Measurements from ENCODE around the gene SELL. TPM values are rescaled to one million over a fixed set of nuclear protein-coding genes. Genes with fewer than 3 reads are reported as not detected.

Gene SELL
- total and polyA plus RNA-seq, 2 of the 8 experiments (the other 6 are each of a cell fraction or from before 2014, with no cell fraction given), result not detected

GRCh38 chr1:169698976-169699375 lies 12.4 kb downstream of the SELL start:
- H3K27ac ChIP-seq (ENCODE audit: low read depth, low read length), result no peak overlapping the region
- CTCF ChIA-PET (ENCODE audit: partially characterized antibody), result interaction anchor here (0.7 to 1.3 kb wide), 6 partner anchors 10 to 1943 kb away, joined by 3 to 4 read pairs (median 3); no protein-coding TSS in a partner anchor
- H4K8ac ChIP-seq (ENCODE audit: extremely low read depth, insufficient read depth, low read length), result no peak overlapping the region
- no peak overlapping the region for H2BK20ac ChIP-seq (ENCODE audit: low read length)
- no peak for DNase-seq (ENCODE audit: low read depth in 1 of 2, low spot score in 2 of 2)
- no peaks in the 10 kb centered on the region for H4K20me1 ChIP-seq (replicated peaks in 1 of 2; ENCODE audit: control insufficient read depth in 1 of 2, insufficient read depth in 2 of 2, low read length in 2 of 2)
- H2BK15ac ChIP-seq (ENCODE audit: low read length), result no peak overlapping the region
- H2BK120ac ChIP-seq (replicated peaks; ENCODE audit: low read depth, low read length), result no peak overlapping the region
- no peak overlapping the region for H4K5ac ChIP-seq (ENCODE audit: insufficient read length, low read depth, low read length)
- H3K4me2 ChIP-seq (ENCODE audit: insufficient read depth in 1 of 2, low read depth in 2 of 2, low read length in 2 of 2), result no peak overlapping the region
- H2AFZ ChIP-seq (ENCODE audit: low read length), result no peak overlapping the region
- no peaks in the 10 kb centered on the region for H3K4me1 ChIP-seq (replicated peaks in 1 of 4; ENCODE audit: control insufficient read depth in 3 of 4, insufficient read depth in 4 of 4, low read length in 3 of 4)
- no peak overlapping the region for H4K91ac ChIP-seq (replicated peaks; ENCODE audit: insufficient read length, low read length)
- no peaks in the 10 kb centered on the region for H3K79me1 ChIP-seq (ENCODE audit: low read depth, low read length)
- H3K56ac ChIP-seq (replicated peaks; ENCODE audit: insufficient read length, low read depth, low read length), result no peak overlapping the region
- no peak overlapping the region for H3K23ac ChIP-seq (ENCODE audit: insufficient read length)
- no peak for FAIRE-seq
- POLR2A ChIA-PET (ENCODE audit: partially characterized antibody), result no interaction called here
- WGBS, 2 experiments (ENCODE audit: extremely low coverage in 1 of 2, insufficient coverage in 1 of 2, insufficient read length in 1 of 2, insufficient replicate concordance in 2 of 2, low coverage in 1 of 2, low lambda C conversion rate in 2 of 2, missing lambda C conversion rate in 1 of 2), result 93% methylated on average over 3 of the region's 3 CpGs; no CpG with 5 or more reads in 1 of the 2 experiments
- no peak overlapping the region for H3K4ac ChIP-seq (replicated peaks; ENCODE audit: insufficient read length, low read depth, low read length)
- H3K36me3 ChIP-seq (ENCODE audit: control insufficient read depth in 2 of 4, insufficient read depth in 4 of 4, low read length in 3 of 4), result no peaks in the 10 kb centered on the region
- no peak overlapping the region for H3K4me3 ChIP-seq (ENCODE audit: extremely low read depth in 1 of 4, insufficient read depth in 2 of 4, low read depth in 3 of 4, low read length in 4 of 4)
- no peaks in the 10 kb centered on the region for H3K9me3 ChIP-seq (ENCODE audit: insufficient read depth in 2 of 2, low read depth in 1 of 2, low read length in 1 of 2)
- H3K79me2 ChIP-seq (ENCODE audit: control insufficient read depth in 1 of 2, insufficient read depth in 2 of 2, low read length in 2 of 2), result no peaks in the 10 kb centered on the region
- H2BK5ac ChIP-seq (ENCODE audit: low read depth, low read length), result no peak overlapping the region
- TF ChIP-seq TAF1 (IDR thresholded peaks at IDR 0.05; ENCODE audit: low read depth, low read length) (no peak), POLR2A (IDR thresholded peaks at IDR 0.05; ENCODE audit: control extremely low read depth in 1 of 2, low read depth in 2 of 2, low read length in 2 of 2) (no peak), POLR2AphosphoS5 (IDR thresholded peaks at IDR 0.05; ENCODE audit: low read depth, low read length) (no peak), CTCF (IDR thresholded peaks at IDR 0.05; ENCODE audit: control extremely low read depth in 1 of 3, insufficient read depth in 1 of 3, low read depth in 1 of 3, low read length in 3 of 3) (no peak), E2F6 (IDR thresholded peaks at IDR 0.05) (no peak), JUN (IDR thresholded peaks at IDR 0.05; ENCODE audit: low read depth, low read length) (no peak), SUZ12 (IDR thresholded peaks at IDR 0.05; ENCODE audit: low read length) (no peak), SRF (IDR thresholded peaks at IDR 0.05; ENCODE audit: low read depth, low read length) (no peak), HDAC6 (IDR thresholded peaks at IDR 0.05; ENCODE audit: low read depth, low read length) (no peak)
- TF ChIP-seq, protein P1, sequence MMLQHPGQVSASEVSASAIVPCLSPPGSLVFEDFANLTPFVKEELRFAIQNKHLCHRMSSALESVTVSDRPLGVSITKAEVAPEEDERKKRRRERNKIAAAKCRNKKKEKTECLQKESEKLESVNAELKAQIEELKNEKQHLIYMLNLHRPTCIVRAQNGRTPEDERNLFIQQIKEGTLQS (IDR thresholded peaks at IDR 0.05; ENCODE audit: insufficient read depth, low read depth, low read length), result no peak
- H3K27me3 ChIP-seq (replicated peaks in 1 of 4; ENCODE audit: control insufficient read depth in 3 of 4, extremely low read depth in 1 of 4, insufficient read depth in 3 of 4, low read length in 3 of 4), result peaks cover 0 to 5% (median under 1%) of the 10 kb centered on the region in 4 experiments; a peak in 3 of 7 replicates
- H2BK12ac ChIP-seq (ENCODE audit: low read depth, low read length), result no peak overlapping the region
- H3K18ac ChIP-seq (ENCODE audit: extremely low read depth, low read length), result no peak overlapping the region
- H3K23me2 ChIP-seq (ENCODE audit: low read depth, low read length), result no peaks in the 10 kb centered on the region
- H3K14ac ChIP-seq (ENCODE audit: insufficient read length), result no peak overlapping the region
- no peak overlapping the region for H3K9ac ChIP-seq (replicated peaks in 1 of 4; ENCODE audit: extremely low read depth in 1 of 4, low read depth in 3 of 4, low read length in 3 of 4)
- no peak overlapping the region for H2AK5ac ChIP-seq (ENCODE audit: low read depth, low read length)

Measured in H1 (cell line).